Stimulated activated CD4-positive, alpha-beta T cell treated with anti-CD3 and anti-CD28 coated beads, Interleukin-4, amount 100 ng/mL, for 48 hours (primary cell): ENCODE results near the gene ZBTB17.
"Not testable (repeated sequence)": the region's sequence is repeated elsewhere in the genome, so short reads cannot be mapped to it uniquely, and the experiment has no call there.

Experiments used
- DNase-seq, 2 donors: peaks; one replicate each; pipeline ENCODE4 v3.0.0-alpha.2; 2020; ENCODE audit warnings: low read depth in 2 of 2

Gene ZBTB17

DNA sequence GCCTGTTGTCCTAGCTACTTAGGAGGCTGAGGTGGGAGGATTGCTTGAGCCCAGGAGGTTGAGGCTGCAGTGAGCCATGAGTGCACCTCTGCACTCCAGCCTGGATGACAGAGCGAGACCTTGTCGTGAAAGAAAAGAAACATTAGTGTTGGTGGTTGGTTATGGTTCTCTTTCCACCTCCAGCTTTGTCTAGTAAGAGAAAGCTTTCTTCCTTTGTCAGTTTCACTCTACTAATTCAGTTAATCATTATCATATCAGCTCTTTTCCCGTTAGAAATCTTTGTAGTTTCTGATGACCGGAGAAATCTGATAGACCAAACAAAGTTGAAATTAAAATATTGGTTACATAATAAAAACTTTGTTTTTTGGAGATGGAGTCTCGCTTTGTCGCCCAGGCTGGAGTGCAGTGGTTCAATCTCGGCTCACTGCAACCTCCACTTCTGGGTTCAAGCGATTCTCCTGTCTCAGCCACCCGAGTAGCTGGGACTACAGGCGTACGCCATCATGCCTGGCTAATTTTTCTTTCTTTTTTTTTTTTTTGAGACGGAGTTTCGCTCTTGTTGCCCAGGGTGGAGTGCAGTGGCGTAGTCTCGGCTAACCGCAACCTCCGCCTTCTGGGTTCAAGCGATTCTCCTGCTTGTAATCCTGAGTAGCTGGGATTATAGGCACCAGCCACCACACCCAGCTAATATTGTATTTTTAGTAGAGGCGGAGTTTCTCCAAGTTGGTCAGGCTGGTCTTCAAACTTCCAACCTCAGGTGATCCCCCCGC lies 78.9 kb downstream of the ZBTB17 start:
- not testable (repeated sequence) for DNase-seq

GRCh38 chr1:15895233-15895632 lies 80.7 kb downstream of the ZBTB17 start:
- no peak for DNase-seq

DNA sequence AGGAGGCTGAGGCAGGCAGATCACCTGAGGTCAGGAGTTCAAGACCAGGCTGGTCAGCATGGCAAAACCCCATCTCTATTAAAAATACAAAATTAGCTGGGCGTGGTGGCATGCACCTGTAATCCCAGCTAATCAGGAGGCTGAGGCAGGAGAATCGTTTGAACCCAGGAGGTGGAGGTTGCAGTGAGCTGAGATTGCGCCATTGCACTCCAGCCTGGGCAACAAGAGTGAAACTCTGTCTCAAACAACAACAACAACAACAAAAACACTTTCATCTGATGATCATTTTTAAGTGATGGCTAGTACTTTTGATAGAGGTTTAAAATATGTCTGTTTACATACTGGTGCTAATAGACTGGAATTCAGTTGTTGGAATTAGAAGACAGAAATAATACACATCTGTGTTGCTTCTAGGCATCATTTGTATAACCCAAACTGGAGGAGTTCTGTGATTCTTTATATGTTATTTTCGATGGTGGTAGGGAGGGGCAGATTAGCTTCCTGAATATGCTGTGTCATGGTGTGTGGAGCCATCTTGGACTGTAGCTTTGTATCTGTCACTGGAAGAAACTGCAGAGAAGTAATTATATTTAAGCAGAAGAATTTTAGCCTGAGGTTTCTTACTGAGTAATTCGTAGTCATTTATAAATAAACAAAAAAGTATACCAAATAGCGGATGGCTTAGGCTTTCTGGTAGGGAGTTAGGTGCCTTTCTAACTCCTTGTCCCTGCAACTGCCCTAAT lies 82.9 kb downstream of the ZBTB17 start:
- not testable (repeated sequence) for DNase-seq
